MG63 (cell line): ENCODE data around the gene MTO1. TPM values are rescaled to one million over a fixed set of nuclear protein-coding genes. Genes with fewer than 3 reads are reported as not detected.
"Not testable (repeated sequence)": the region's sequence is repeated elsewhere in the genome, so short reads cannot be mapped to it uniquely, and the experiment has no call there.

Source experiments
- DNase-seq: peaks from one replicate; pipeline ENCODE4 v3.0.0-alpha.2; 2020
- H3K27me3 ChIP-seq: fragments of 250-450 bp; sonication (Bioruptor Pico); 2 replicates; pipeline ENCODE4 v1.5.1; 2020; ENCODE audit warnings: mild to moderate bottlenecking, moderate library complexity
- H3K36me3 ChIP-seq: fragments of 250-450 bp; sonication (Bioruptor Pico); 2 replicates; pipeline ENCODE4 v1.5.1; 2020; ENCODE audit warnings: mild to moderate bottlenecking, moderate library complexity
- H3K4me3 ChIP-seq: fragments of 250-450 bp; sonication (Bioruptor Pico); 2 replicates; pipeline ENCODE4 v1.5.1; 2020; ENCODE audit warnings: mild to moderate bottlenecking, moderate library complexity
- H3K9me3 ChIP-seq: fragments of 250-450 bp; sonication (Bioruptor Pico); 2 replicates; pipeline ENCODE4 v1.5.1; 2020; ENCODE audit warnings: mild to moderate bottlenecking, moderate library complexity
- total RNA-seq: library from RNA; depleted of rRNA; stranded (reverse); fragments of >200 nt; shearing (Covaris generic); gene quantifications from 2 replicates; pipeline ENCODE4 v1.2.3, GENCODE V29; 2014; ENCODE audit warnings: low replicate concordance; rRNA removed

Gene MTO1
- total RNA-seq, 1 experiment from 2014 or later: 21.1 TPM

- no peak for DNase-seq
- H3K27me3 ChIP-seq: no peaks in the 10 kb centered on the region
- H3K9me3 ChIP-seq: no peaks in the 10 kb centered on the region
- no peaks in the 10 kb centered on the region for H3K36me3 ChIP-seq
- H3K4me3 ChIP-seq: no peak overlapping the region
These were observed 85.5 kb downstream of the MTO1 start for GRCh38 chr6:73547036-73547435.

- H3K27me3 ChIP-seq: no peaks in the 10 kb centered on the region
- H3K4me3 ChIP-seq: no peak overlapping the region
- no peaks in the 10 kb centered on the region for H3K9me3 ChIP-seq
- H3K36me3 ChIP-seq: no peaks in the 10 kb centered on the region
- DNase-seq: no peak
These were observed 87.2 kb downstream of the MTO1 start for GRCh38 chr6:73548458-73549446.

- H3K9me3 ChIP-seq, H3K36me3 ChIP-seq, H3K27me3 ChIP-seq, H3K4me3 ChIP-seq, DNase-seq: not testable (repeated sequence)
These were observed 89.6 kb downstream of the MTO1 start for GRCh38 chr6:73551115-73551514.

GRCh38 chr6:73555380-73555949 lies 93.9 kb downstream of the MTO1 start:
- DNase-seq, H3K9me3 ChIP-seq, H3K36me3 ChIP-seq, H3K4me3 ChIP-seq, H3K27me3 ChIP-seq: not testable (repeated sequence)

GRCh38 chr6:73556836-73557235 lies 95.3 kb downstream of the MTO1 start:
- DNase-seq: no peak
- no peak overlapping the region for H3K4me3 ChIP-seq
- H3K9me3 ChIP-seq: no peaks in the 10 kb centered on the region
- no peaks in the 10 kb centered on the region for H3K36me3 ChIP-seq
- no peaks in the 10 kb centered on the region for H3K27me3 ChIP-seq

Other genes starting within 250 kb of the MTO1 start
- not detected in 2 replicates for gene KHDC1L, start 236.2 kb upstream of the MTO1 start, total RNA-seq
- gene KHDC1, start 198.5 kb upstream of the MTO1 start, total RNA-seq: 2.3 and 3.5 TPM in 2 replicates
- gene DPPA5, start 107.5 kb upstream of the MTO1 start, total RNA-seq: not detected in 2 replicates
- gene KHDC3L, start 99.1 kb upstream of the MTO1 start, total RNA-seq: not detected in 2 replicates
- gene OOEP, start 91.8 kb upstream of the MTO1 start, total RNA-seq: not detected in 2 replicates
- not detected in 2 replicates for gene DDX43, start 66.9 kb upstream of the MTO1 start, total RNA-seq
- 14.0 and 18.8 TPM in 2 replicates for gene CGAS, start 9.4 kb upstream of the MTO1 start, total RNA-seq
- 14,402 and 16,931 TPM in 2 replicates for gene EEF1A1, start 59.3 kb downstream of the MTO1 start, total RNA-seq
- 8.1 and 8.4 TPM in 2 replicates for gene SLC17A5, start 192.3 kb downstream of the MTO1 start, total RNA-seq
- 19.1 and 20.7 TPM in 2 replicates for gene CD109, start 234.5 kb downstream of the MTO1 start, total RNA-seq